ENCODE results near the gene HOMEZ. TPM values are rescaled to one million over a fixed set of nuclear protein-coding genes. Genes with fewer than 3 reads are reported as not detected.

The HOMEZ gene
- total RNA-seq, 1 experiment from 2014 or later = 6.2 TPM

- no peak overlapping the region for H3K56ac ChIP-seq (ENCODE audit: insufficient read length, low read depth, low read length)
- no peak overlapping the region for H2BK5ac ChIP-seq (ENCODE audit: insufficient read length, low read length)
- Mint-ChIP-seq H3K9me3 (peaks cover 28 to 36% of the 10 kb centered on the region in 2 experiments), H3K4me1 (no peaks in the 10 kb centered on the region), H3K27ac (no peak overlapping the region; a peak in 1 of 7 replicates), H3K4me3 (no peak overlapping the region), H3K27me3 (ENCODE audit: low read depth) (peaks cover 35% of the 10 kb centered on the region), H3K36me3 (ENCODE audit: insufficient read depth in 1 of 3, low read depth in 3 of 3) (peaks cover 1 to 9% (median 9%) of the 10 kb centered on the region in 3 experiments)
- no peak overlapping the region for H3K4me2 ChIP-seq (ENCODE audit: insufficient read depth, insufficient read length, low read length)
- H2BK120ac ChIP-seq (ENCODE audit: low read depth, low read length, poor library complexity, severe bottlenecking) = no peak overlapping the region
- H3T11ph ChIP-seq (ENCODE audit: low read length) = no peak overlapping the region
- TF ChIP-seq CTCF (conservative IDR thresholded peaks at IDR 0.05) = no peak
- H4K91ac ChIP-seq (ENCODE audit: insufficient read length, low read depth, low read length) = no peak overlapping the region
- H3K23ac ChIP-seq (ENCODE audit: insufficient read length, low read depth, low read length) = no peak overlapping the region
- no peak overlapping the region for H2AK5ac ChIP-seq (ENCODE audit: insufficient read length, low read length)
- H3K9me3 ChIP-seq (ENCODE audit: control insufficient read depth, low read depth, low read length) = no peaks in the 10 kb centered on the region
- H3K27me3 ChIP-seq (ENCODE audit: insufficient read depth, low read length) = no peaks in the 10 kb centered on the region
- no peak overlapping the region for H3K9ac ChIP-seq (ENCODE audit: extremely low read depth, insufficient read length, low read length)
- H3K4ac ChIP-seq (ENCODE audit: low read depth, low read length) = no peak overlapping the region
- no peaks in the 10 kb centered on the region for H3K4me1 ChIP-seq (ENCODE audit: insufficient read depth, low read length)
- H4K5ac ChIP-seq (ENCODE audit: insufficient read length, low read depth, low read length) = no peak overlapping the region
- no peak overlapping the region for H2BK20ac ChIP-seq (ENCODE audit: low read depth, low read length, poor library complexity, severe bottlenecking)
- no peaks in the 10 kb centered on the region for H4K20me1 ChIP-seq (ENCODE audit: control insufficient read depth, insufficient read depth, insufficient read length)
- no peaks in the 10 kb centered on the region for H3K79me2 ChIP-seq (ENCODE audit: insufficient read depth, low read length)
- no peak overlapping the region for H2BK12ac ChIP-seq (ENCODE audit: insufficient read length, low read depth, low read length)
- no peaks in the 10 kb centered on the region for H3K23me2 ChIP-seq (ENCODE audit: insufficient read length, low read depth, low read length, poor library complexity, severe bottlenecking)
- no peak overlapping the region for H3K14ac ChIP-seq (ENCODE audit: insufficient read depth, low read length)
- H3K79me1 ChIP-seq (ENCODE audit: insufficient read depth, low read depth, low read length, poor library complexity, severe bottlenecking) = no peaks in the 10 kb centered on the region
- H3K18ac ChIP-seq (ENCODE audit: insufficient read length, low read depth, low read length) = no peak overlapping the region
- no peak for DNase-seq
- no peak overlapping the region for H3K27ac ChIP-seq (ENCODE audit: insufficient read length, low read depth, low read length)
- no CpG with 5 or more reads among the region's 5 CpGs for WGBS (ENCODE audit: extremely low coverage, insufficient read length, low lambda C conversion rate)
- no peak overlapping the region for H2AFZ ChIP-seq (ENCODE audit: low read length)
- H2BK15ac ChIP-seq (ENCODE audit: low read depth, low read length) = no peak overlapping the region
- H4K8ac ChIP-seq (replicated peaks; ENCODE audit: insufficient read length, low read depth, low read length) = no peak overlapping the region
Observed at GRCh38 chr14:23335623-23336022, 49.7 kb upstream of the HOMEZ start.
